Body of pancreas (tissue), 4 donors: ENCODE data around the gene NCR3LG1. TPM values are rescaled to one million over a fixed set of nuclear protein-coding genes. Genes with fewer than 3 reads are reported as not detected.

ENCODE experiments used
- ATAC-seq: fragments of 150-250 bp; one replicate; pipeline ENCODE4 v1.9.1; 2016
- DNase-seq, 4 donors: peaks; one replicate each; pipeline ENCODE4 v3.0.0-alpha.2; 2019
- H3K27ac ChIP-seq, 4 donors: fragments of 200-600 bp; sonication (generic); 1 replicate in 3 of 4; 2 replicates in 1 of 4; pipeline versions ENCODE4 v1.5.1 to v1.6.1; 2016 to 2019; ENCODE audit warnings: mild to moderate bottlenecking in 1 of 4, mixed read lengths in 1 of 4, moderate library complexity in 1 of 4
- H3K27me3 ChIP-seq, 2 donors: fragments of 200-600 bp; sonication (generic); one replicate each; pipeline ENCODE4 v1.6.0; 2016; ENCODE audit warnings: mild to moderate bottlenecking in 1 of 2
- H3K36me3 ChIP-seq, 2 donors: fragments of 200-600 bp; sonication (generic); replicated peaks in 1 of 2; 2 replicates each; pipeline ENCODE4 v1.5.1; 2016; ENCODE audit warnings: low read depth in 2 of 2; ENCODE audit not compliant: insufficient read depth in 1 of 2
- H3K4me1 ChIP-seq: fragments of 200-600 bp; sonication (generic); one replicate; pipeline ENCODE4 v1.6.0; 2016
- H3K4me3 ChIP-seq, 2 donors: fragments of 200-600 bp; sonication (generic); 1 replicate in 1 of 2; 2 replicates in 1 of 2; pipeline ENCODE4 v1.5.1; 2016 to 2019
- H3K9me3 ChIP-seq, 3 donors: fragments of 200-600 bp; sonication (generic); 1 replicate in 2 of 3; 2 replicates in 1 of 3; pipeline ENCODE4 v1.5.1; 2016
- CTCF ChIP-seq, 7 experiments: fragments of 450-650 bp in 4 of 7; fragments of 200-600 bp in 3 of 7; sonication (generic) in 3 of 7; IDR thresholded peaks; one replicate each; pipeline ENCODE4 v1.5.1; 2016 to 2019; ENCODE audit warnings: antibody characterized with exemption in 7 of 7
- POLR2A ChIP-seq, 3 donors: fragments of 450-650 bp; IDR thresholded peaks; one replicate each; pipeline ENCODE4 v1.6.1; 2016; ENCODE audit warnings: antibody characterized with exemption in 3 of 3, mild to moderate bottlenecking in 2 of 3
- WGBS, 2 donors: methylation state at CpG; one replicate each; pipeline ENCODE4 v1.1.5; 2017; 5-methylcytosine and 5-hydroxymethylcytosine counted together
- intact Hi-C: fragments of 100-400 bp; cut with DNase I; formaldehyde crosslinking; loops from one replicate; pipeline ENCODE4 v1.15.1; 2023
- total RNA-seq, 2 donors: library from RNA; depleted of rRNA; stranded (reverse); fragments of >200 nt; gene quantifications; one replicate each; pipeline ENCODE4 v1.1.0, GENCODE V29; 2016

NCR3LG1 gene
- total RNA-seq, 2 donors from 2014 or later = under 0.01 to 2.6 TPM

GRCh38 chr11:17386331-17387084 is 34.9 kb downstream of the NCR3LG1 start:
- Histone ChIP-seq H3K27me3 (no peaks in the 10 kb centered on the region), H3K4me1 (peaks cover 30% of the 10 kb centered on the region), H3K4me3 (no peak overlapping the region), H3K9me3 (no peaks in the 10 kb centered on the region), H3K36me3 (no peaks in the 10 kb centered on the region), H3K27ac (peak overlapping the region in 3 of 4 donors; percentile 14 to 52 (median 36))
- TF ChIP-seq CTCF (IDR thresholded peaks at IDR 0.05) (peak; percentile 44 to 84 (median 78)), POLR2A (IDR thresholded peaks at IDR 0.05) (no peak)
- ATAC-seq (peak; percentile 39), DNase-seq (peak; percentile 72 to 83 (median 76))
- WGBS, 2 donors = 57 to 69% methylated on average over 8 to 23 of the region's 23 CpGs
- intact Hi-C loops = no loop called here

GRCh38 chr11:17387254-17387653 is 35.7 kb downstream of the NCR3LG1 start:
- Histone ChIP-seq H3K27ac (no peak overlapping the region), H3K36me3 (no peaks in the 10 kb centered on the region), H3K9me3 (no peaks in the 10 kb centered on the region), H3K27me3 (no peaks in the 10 kb centered on the region), H3K4me1 (peaks cover 30% of the 10 kb centered on the region), H3K4me3 (no peak overlapping the region)
- TF ChIP-seq CTCF (IDR thresholded peaks at IDR 0.05) (no peak), POLR2A (IDR thresholded peaks at IDR 0.05) (no peak)
- no peak for DNase-seq
- 90 to 94% methylated on average over 2 to 20 of the region's 20 CpGs for WGBS, 2 donors
- ATAC-seq = no peak
- intact Hi-C loops = no loop called here

GRCh38 chr11:17387811-17388210 is 36.2 kb downstream of the NCR3LG1 start:
- DNase-seq = no peak
- H3K9me3 ChIP-seq = no peaks in the 10 kb centered on the region
- no peak for TF ChIP-seq CTCF (IDR thresholded peaks at IDR 0.05)
- TF ChIP-seq POLR2A (IDR thresholded peaks at IDR 0.05) = no peak
- intact Hi-C loops = no loop called here
- 86 to 88% methylated on average over 4 to 20 of the region's 20 CpGs for WGBS, 2 donors
- H3K27me3 ChIP-seq = no peaks in the 10 kb centered on the region
- peaks cover 30% of the 10 kb centered on the region for H3K4me1 ChIP-seq
- no peak overlapping the region for H3K4me3 ChIP-seq
- no peak for ATAC-seq
- H3K27ac ChIP-seq = no peak overlapping the region
- H3K36me3 ChIP-seq = no peaks in the 10 kb centered on the region

- Histone ChIP-seq H3K4me3 (peak within 1 kb of the TSS in 1 of 2 donors; percentile 21), H3K36me3 (no peaks in the 10 kb centered on the region), H3K27me3 (no peaks in the 10 kb centered on the region), H3K27ac (peak within 1 kb of the TSS; percentile 79 to 85 (median 84)), H3K9me3 (no peaks in the 10 kb centered on the region), H3K4me1 (peaks cover 30% of the 10 kb centered on the region)
- WGBS, 2 donors = 4 to 5% methylated on average over 17 to 46 of the region's 53 CpGs
- TF ChIP-seq POLR2A (IDR thresholded peaks at IDR 0.05) = no peak
- no peak for TF ChIP-seq CTCF (IDR thresholded peaks at IDR 0.05)
- DNase-seq (peak; percentile 39 to 56 (median 49)), ATAC-seq (peak; percentile 72)
- intact Hi-C loops = no loop called here
These were observed 37.1 kb downstream of the NCR3LG1 start, which contains the start of gene KCNJ11 for GRCh38 chr11:17388609-17389210. TSS of gene KCNJ11 (minus strand) at chr11:17388659. CDS start at chr11:17388091, 568 bp downstream.
